Inflammatory macrophage treated with lipopolysaccharide for 1 hour (primary cell): ENCODE results near the gene ALOXE3.
"Not testable (repeated sequence)": the region's sequence is repeated elsewhere in the genome, so short reads cannot be mapped to it uniquely, and the experiment has no call there.

Experiments
- DNase-seq, 2 donors: peaks; one replicate each; pipeline ENCODE4 v3.0.0-alpha.2; 2020 to 2022

The ALOXE3 gene

DNA sequence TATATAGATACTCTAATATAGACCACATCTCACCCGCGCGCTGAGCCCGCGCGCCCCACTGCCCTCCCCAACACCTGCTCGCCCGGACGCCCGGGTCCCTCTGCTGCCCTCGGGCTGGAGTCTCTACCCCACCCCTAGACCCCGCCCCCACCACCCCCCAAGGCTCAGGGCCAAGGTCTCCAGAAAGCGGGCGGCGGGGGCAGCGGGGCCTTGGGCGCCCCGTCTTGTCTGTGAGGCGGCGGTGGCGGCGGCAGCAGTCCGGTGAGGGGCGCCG is 3.0 kb upstream of the ALOXE3 start:
- no peak for DNase-seq

DNA sequence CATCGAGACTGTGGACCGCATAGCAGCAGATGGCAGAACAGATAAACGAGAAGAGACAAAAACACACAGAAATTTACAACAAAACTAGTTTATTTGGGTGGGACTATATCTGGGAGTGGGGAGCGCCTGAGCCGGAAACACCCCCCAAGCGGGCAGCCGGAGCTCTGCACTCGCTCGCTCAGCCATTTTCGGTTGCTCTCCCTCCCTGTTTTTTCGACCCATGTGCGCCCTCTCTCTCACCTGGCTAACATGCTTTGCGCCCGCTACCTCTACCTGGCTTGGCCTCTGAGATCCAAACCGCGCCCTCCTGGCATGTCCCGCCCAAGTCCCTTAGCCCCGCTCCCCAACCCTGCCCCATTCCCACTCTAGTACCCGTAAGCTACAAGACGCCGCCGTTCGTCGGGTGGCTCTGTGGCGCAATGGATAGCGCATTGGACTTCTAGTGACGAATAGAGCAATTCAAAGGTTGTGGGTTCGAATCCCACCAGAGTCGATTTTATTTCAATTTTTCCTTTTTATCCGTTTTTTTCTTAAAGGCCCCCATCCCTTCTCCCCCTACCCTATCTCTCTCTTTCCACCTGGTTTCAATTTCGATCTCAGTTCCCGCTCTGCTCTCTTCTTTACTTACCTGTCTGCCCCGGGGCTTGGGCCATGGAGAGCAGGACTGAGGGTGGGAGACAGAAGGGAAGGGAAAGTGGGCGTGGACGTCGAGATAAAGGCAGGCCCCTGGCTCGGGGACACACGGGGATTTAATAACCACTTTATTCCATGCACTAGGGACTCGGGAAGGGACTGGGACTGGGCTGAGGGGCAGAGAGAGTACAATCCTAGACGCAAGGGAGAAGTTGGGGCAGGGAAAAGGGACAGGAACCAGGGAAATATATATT is 2.4 kb upstream of the ALOXE3 start:
- DNase-seq, result peak; percentile 58 to 77

DNA sequence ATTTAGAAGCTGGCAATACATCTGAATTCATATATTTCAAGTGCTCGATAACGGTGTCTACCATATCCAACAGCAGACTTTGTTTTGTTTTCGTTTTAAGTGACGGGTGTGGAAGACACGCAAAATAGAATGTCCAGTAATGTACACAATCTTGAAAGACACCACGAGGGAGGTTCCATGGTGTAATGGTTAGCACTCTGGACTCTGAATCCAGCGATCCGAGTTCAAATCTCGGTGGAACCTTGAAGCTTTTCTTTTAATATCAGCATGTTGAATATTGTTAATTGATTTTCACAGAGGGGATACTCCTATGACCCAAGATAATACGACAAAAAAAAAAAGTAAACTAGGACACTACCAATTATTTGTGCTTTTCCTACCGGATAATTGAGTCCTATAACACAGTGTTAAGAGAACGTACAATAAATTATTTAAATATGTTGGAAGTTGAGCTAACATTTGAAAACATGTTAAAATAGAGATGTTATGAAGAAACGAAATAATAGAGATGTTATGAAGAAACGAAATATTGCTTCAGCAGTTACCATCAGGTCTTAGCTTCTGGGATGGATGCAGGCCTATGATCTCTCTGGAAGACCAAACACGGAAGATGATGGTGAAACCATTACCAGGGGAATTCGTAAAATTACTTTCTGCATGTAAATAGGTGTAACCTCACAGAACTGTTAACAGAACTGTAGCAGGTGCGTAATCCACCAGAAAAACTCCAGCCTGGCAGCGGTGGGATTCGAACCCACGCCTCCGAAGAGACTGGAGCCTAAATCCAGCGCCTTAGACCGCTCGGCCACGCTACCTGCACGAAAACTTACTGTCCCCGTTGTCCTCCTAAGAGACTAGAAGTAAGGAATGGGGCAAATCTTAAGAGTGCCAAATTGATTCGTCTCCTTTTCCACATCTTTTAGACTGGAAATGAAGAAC is 1.5 kb upstream of the ALOXE3 start:
- peak; percentile 88 to 98 for DNase-seq

DNA sequence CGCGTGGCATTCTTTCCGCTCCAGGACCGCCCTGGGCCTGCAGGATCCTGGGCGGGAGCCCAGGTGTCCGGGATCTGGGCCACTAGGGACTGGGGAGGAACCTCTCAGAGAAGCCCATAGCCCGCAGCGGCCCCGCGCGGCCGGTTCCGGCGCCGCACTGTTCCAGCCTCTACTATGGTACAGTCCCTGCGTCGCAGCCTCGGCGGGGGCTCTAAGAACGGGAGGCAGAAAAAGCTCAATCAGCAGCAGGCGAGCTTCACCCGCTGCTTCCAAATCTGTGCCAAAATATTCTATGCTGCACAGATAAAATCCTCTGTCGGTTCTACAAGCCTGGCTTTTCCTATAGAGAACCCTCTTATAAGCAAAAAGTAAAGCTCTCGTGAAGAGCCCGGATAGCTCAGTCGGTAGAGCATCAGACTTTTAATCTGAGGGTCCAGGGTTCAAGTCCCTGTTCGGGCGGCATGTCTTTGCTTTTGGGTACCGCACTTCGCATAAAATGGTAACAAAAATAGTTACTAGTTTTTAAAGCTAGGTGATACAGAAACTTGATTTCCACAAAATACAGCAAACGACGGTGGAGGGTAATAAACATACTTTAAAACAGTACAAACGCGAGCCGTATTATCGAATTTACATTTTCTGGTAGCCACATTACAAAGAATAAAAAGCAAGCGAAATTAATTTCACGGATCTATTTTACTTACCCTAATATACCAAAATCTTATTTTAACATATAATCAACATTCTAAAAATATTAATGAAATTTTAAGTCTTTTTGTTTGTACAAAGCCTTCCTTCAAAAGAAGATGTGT is 661 bp upstream of the ALOXE3 start:
- peak; percentile 71 to 93 for DNase-seq

DNA sequence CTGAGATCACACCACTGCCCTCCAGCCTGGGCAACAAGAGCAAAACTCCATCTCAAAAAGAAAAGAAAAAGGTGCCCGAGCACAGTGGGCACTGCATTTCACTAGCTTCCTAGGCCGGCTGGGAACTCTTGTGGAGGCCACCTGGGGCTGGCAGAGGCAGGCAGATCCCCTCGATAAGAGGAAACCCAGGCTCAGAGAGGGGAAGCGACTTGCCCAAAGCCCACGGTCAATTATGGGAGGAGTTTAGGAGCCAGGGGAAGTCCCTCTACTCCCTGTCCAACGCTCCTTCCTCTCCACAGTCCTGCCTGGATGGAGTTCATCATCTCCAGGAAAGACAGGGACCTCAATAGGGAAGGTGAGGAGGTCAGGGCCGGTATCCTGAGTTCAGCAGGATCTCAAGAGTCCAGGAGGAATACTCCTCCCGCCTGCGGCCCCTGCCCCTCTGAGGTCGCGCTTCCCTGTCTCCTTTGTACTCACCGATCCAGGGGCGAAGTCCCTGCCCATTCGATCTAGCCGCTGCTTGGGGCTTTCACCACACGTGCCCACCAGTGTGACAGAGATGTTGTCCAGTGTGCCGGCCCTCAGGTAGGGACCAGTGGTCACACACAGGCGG is 841 bp downstream of the ALOXE3 start:
- DNase-seq, result peak; percentile 50 to 64

DNA sequence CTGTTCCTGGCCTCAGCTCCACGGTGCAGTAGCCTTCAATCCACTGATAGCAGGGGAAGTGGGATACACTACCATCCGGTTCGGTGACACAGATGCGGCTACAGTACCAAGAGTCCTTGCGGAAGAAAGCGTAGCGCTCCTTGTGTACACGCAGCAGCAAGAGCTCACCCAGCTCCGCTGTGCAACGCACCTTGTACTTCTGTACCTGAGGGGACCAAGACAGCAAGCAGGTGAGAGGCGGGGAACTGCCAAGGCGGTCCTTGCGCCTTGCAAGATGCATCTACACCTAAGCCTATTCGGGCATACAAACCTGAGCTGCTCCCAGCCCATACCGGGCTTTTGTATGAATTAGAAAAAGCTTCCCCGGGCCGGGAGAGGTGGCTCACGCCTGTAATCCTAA is 1.5 kb downstream of the ALOXE3 start:
- no peak for DNase-seq

DNA sequence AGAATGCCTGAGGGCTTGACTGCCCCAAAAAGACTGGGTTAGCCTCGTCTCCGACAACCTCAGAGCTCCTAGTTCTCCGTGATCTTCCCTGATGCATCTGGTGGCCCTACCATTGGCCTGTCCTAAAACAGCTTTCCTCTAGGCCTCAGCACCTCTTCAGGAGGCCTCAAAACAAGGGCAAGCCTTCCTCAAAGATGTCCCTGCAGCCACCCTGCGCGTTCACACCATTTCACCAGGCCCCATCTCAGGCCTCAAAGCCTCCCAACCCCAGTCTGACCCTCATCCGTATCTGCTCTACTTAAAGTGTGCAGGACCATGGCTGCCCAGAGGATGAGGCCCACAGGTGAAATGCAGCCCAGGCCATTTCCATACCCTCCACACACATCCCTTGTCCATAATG is 7.4 kb downstream of the ALOXE3 start:
- no peak for DNase-seq

DNA sequence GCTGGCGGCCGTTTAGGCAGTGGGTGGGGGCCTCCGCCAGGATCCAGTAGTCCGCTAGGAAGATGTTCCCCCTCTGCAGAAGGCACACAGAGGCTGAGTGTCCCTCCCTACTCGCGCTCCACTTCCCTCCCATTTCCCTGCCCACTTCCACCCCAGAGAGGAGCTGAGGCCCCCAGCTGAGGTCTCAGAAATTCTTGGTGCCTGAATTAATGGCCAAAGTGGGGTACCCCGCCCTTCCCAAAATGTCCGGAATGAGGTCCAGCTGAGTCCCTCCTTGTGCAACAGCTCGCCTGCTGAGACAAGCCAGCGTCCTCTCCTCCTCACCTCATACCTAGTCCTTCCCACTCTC is 7.9 kb downstream of the ALOXE3 start:
- no peak for DNase-seq

DNA sequence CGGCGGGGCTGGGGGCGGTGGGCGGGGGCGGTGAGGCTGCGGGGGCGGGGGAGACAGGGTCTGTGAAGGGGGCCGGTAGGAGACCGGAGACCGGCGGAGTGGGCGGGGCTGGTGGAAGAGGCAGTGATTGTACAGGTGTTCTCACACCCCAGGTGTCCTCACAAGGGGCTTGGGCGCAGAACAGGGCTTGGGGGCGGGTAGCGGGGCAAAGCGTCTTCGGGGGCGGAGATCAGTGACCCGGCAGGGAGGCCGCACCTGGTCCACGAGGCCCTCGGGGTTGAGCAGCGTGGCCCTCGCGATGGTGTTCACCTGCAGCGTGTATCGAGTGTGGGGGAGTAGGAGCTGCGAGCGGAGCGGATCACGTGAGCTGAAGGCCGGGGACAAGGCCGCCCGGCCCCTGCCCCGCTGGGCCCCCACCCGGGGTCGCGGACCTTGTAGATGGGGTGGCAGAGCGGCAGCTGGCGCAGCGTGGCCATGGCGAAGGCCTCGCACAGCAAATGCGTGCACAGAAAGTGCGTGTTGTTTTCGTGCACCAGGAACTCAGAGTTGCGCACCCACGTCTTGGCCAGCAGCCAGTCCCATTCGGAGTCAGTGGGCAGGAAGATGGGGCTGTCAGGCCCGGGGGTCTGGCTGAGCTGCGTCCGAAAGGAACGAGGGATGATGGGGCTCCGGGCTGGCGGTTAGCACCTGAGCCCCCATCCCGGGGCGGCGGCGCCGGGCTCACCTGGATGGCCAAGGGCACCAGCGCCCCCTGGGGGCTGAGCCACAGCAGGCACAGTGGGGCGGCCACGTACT is 8.5 kb downstream of the ALOXE3 start:
- peak in 1 of 2 donors; percentile 49 for DNase-seq

DNA sequence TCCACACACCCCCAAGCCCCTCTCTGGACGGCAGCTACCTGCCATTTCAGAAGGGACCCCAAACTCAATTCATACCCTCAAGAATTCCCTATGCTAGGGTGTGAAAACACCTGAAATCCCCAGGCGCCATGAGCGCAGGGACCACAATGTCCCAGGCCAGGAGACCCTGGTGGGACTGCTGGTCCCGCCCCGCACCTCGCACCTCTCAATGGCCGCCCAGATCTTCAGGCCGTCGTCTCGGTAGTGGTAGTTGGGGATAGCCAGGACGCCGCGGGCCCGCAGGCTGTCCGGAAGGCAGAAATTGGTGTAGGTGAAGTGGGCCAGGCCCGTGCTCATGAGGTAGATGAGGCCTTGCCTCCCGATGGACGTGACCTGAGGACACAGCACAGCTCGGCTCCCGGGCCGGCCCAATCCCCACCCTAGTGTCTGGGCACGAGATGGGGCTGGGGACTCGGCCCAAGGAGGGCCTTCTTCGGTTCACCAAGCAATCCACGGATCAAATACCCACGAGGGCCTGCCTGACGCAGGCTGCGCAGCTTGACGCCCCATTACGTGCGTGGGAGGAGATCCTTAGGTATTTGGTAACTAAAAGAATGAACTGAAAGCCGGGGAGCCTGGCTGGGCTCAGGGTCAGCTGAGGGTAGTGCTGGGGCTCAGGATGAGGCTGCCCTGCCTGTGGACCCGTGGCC is 9.2 kb downstream of the ALOXE3 start:
- no peak for DNase-seq

DNA sequence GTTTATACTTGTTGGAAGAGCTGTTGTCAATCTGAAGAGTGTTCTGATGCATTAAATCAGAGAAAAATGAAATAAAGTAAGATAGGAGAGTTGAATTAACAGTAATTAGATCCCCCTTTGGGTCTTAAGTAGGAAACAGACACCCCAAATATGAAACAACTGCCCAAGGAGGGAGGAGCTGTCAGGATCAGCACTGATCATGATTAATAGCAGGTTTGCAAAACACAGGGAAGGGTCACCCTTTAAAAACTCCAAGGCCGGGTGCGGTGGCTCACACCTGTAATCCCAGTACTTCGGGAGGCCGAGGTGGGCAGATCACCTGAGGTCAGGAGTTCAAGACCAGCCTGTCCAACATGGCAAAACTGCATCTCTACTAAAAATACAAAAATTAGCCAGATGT is 11.3 kb downstream of the ALOXE3 start:
- DNase-seq, result not testable (repeated sequence)

DNA sequence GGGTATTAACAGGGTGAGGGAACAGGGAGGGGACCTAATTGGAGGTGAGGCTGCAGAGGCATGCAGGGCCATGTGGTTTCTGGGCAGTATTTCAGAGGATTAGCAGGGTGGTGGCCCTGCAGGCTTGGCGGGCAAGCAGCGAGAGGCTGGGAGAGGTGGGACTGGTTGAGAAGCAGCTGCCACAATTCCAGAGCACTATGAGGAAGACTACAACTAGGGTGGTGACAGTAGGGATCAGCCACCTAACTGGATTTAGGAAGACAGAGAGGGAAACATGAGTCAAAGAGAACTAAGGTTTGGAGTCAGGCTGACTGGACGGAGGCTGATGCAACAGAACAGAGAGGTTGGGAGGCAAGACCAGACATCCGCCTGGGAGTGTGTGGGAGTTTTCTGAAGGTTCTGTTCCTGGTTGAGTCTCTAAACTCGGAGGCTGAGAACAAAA is 12.3 kb downstream of the ALOXE3 start:
- DNase-seq, result peak; percentile 51 to 67

DNA sequence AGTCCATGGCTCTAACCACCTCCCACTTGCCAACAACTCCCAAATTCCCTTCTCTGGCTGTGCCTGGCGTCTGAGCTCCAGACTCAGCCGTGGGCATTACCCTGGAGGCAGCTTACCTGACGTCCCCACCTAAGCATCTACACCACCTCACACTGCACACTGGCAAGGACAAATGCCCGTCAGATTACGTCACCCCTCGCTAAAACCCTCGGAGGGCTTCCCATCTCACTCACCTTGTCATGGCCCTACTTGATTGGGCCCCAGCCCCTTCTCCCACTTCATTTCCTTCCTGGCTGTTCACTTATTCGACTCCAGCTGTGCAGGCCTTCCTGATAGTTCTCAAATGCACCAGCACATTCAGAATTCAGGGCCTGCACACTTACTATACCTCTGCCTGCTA is 13.4 kb downstream of the ALOXE3 start:
- DNase-seq, result no peak

DNA sequence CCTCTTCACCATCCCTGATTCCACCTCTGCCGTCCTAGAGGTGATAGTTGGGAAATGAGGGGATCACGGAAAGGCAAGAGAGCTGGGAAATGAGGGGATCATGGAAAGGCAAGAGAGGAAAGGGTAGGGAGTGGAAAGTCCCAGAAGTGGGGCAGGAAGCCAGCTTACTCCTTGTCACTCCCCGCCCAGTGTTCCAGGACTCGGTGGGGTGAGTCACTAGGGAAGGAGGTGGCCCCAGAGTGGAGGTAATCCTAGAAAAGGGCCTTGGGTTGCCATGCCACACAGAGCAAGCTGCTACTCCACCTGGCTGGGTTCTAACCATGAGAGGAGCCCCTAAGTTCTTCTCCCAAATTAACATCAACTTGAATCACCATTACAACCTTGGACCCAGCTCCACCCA is 14.8 kb downstream of the ALOXE3 start:
- DNase-seq, result no peak

DNA sequence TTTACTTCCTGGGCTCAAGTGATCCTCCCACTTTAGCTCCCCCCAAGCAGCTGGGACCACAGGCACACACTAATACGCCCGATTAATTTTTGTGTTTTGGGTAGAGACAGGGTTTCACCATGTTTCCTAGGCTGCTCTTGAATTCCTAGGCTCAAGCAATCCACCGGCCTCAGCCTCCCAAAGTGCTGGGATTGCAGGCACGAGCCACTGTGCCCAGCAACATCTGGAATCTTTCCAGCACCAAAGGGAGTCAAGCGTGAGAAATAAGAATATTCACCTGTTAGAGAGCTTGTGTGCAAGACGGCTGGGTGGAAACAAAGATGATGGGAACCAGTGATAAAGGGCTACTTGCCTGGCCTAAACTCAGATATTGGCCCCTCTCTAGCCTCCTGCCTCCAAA is 16.6 kb downstream of the ALOXE3 start:
- no peak for DNase-seq

DNA sequence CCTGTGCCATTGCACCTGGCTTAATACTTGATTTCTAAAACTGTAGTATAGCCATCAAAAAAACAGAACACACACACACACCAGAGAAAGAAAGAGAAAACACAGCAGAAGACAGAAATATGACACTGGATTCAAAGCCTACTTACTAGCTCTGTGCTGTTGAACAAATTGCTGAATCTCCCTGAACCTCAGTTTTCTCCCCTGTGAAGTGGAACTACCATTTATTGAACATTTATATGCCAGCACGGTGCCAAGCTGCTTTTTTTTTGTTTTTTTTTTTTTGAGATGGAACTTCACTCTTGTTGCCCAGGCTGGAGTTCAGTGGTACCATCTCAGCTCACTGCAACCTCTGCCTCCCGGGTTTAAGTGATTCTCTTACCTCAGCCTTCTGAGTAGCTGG is 17.6 kb downstream of the ALOXE3 start:
- no peak for DNase-seq

DNA sequence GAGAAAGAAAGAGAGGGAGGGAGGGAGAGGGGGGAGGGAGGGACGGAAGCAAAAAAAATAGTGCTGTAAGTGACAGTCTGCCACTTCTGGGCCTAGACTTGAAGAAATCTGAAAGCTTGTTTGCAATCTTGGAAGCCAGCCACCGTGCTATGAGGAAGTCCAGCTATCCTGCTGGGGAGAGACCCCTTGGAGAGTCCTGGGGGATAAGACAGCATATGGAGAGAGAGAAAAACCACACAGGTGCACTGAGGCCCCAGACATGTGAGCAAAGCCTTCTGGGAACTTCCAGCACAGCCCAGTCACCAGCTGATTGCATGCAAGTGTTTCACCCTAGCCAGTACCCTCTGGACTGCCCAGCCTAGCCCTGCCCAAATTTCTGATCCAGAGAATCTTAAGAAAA is 18.2 kb downstream of the ALOXE3 start:
- DNase-seq, result no peak

DNA sequence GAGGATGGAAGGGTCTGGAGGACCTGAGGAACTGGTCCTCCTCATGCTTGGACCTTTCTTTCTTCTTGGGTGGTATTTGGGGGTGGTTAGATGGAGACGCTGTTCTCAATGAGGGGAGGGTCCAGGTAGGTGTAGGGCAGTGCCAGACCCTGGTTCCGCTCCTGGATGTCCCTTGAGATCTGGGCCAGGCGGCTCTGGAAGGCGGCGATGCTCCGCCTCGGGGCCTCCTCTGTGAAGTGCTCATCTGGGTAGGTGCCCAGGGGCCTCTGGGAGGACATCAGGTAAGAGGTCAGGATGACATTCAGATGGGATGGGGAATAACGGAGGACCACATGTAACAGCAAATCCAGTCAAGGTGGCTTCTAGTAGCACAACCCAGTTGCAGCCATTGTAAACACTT is 21.8 kb downstream of the ALOXE3 start:
- DNase-seq, result no peak

DNA sequence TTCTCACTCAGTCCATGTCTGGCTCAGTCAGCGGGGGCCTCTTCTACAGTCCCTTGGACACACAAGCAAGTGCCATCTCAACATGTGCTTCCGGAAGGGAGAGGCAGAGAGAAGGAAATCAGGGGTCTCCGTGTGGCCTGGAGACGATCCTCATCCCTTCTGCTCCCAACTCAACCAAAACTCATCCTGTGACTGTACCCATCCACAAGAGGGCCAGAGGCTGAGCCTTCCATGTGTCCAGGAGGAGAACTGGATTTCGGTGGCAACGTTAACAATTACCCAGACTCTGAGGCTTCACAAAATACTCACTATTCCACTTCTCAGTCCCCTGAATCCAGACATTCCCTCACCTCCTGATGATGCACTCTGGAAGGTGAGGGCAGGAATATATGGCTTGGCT is 23.0 kb downstream of the ALOXE3 start:
- DNase-seq, result no peak

DNA sequence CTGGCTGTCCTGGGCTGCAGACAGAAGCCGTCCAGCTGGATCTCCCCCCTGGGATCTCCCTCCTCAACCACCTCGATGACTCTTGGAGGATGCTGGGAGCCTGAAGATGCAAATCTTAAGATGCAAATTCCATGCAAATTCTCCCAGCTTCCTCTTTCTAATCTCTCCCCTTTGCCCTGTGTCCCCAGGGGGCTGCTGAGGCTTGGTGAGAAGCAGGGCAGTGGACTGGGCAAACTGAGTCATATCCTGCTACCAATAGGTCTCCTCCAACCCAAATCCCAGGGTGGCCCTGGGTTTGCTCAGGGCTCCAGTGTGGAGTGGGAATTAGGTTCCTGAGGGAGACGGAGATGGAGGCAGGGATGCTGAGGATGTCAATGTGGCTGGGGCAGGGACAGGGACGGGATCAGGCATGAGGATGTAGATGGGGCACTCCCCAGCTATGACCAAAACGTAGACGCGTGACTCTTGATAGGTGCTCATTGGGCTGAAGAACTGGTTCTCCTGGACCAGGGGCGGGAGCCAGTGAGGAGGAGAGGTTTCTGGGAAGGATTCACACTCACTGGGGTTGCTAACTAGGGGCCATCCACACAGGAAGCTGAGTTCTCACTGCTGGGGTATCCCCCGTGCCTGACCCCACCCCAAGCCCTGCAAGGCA is 27.2 kb downstream of the ALOXE3 start:
- peak; percentile 70 to 71 for DNase-seq

DNA sequence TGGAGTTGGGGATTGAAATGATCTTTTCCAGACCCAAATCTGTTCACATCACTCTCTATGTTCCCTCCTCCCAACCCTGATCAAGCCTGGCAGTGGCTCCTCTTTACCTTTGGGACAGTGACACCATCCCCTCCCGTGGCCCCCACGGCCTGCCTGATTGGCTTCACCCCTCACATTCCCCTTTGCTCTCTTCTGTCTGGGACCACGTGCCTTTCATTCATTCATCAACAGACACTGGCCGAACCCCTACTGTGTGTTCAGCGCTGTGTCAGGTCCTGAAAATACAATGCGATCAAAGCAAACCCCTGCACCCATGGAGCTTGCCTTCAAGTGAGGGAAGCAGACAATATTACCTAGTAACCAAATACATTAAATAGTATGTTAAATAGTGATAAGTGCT is 28.6 kb downstream of the ALOXE3 start:
- no peak for DNase-seq
